NB4 (cell line): ENCODE results near the gene JTB.
A peak's percentile ranks its signal among the peaks of the same experiment; 100 is the strongest.

Source experiments
- DNase-seq: peaks from one replicate; pipeline ENCODE4 v3.0.0; 2010; ENCODE audit warnings: low read depth
- H3K4me3 ChIP-seq: one replicate; pipeline ENCODE4 v1.5.1; 2011; ENCODE audit warnings: mild to moderate bottlenecking, low read depth, low read length, moderate library complexity
- MYC ChIP-seq: IDR thresholded peaks from 2 replicates; pipeline ENCODE4 v1.6.1; 2011; ENCODE audit warnings: low read depth, low read length
- POLR2A ChIP-seq: IDR thresholded peaks from 2 replicates; pipeline ENCODE4 v1.6.1; 2011; ENCODE audit warnings: mild to moderate bottlenecking; ENCODE audit not compliant: insufficient read length; ENCODE audit errors: extremely low read depth
- TF ChIP-seq, protein P1 (sequence below): IDR thresholded peaks from 2 replicates; pipeline ENCODE4 v1.6.1; 2011; ENCODE audit warnings: low read depth, low read length
- TF ChIP-seq, protein P2 (sequence below): IDR thresholded peaks from one replicate; pipeline ENCODE4 v1.5.1; 2012; ENCODE audit warnings: low read depth, low read length

JTB gene

DNA sequence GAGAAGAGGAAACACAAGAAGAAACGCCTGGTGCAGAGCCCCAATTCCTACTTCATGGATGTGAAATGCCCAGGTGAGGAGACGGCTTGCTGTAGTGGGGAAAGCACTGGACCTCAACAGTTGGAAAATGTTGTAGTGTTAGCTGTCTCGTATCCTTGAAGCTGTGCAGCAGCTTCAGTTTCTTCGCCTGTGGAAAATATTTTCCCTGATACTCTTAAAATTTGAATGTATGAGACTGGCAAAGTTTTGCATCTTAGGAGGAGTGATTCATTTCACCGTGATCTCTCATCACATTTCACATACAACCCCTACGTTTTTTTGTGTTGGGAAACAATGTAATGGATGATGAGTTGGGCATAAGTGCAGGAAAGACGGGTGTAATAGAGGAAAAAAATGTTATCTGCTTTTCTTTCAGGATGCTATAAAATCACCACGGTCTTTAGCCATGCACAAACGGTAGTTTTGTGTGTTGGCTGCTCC, 13.7 kb upstream of the JTB start:
- H3K4me3 ChIP-seq: peak overlapping the region; percentile 97
- DNase-seq: no peak
- TF ChIP-seq, protein P1, sequence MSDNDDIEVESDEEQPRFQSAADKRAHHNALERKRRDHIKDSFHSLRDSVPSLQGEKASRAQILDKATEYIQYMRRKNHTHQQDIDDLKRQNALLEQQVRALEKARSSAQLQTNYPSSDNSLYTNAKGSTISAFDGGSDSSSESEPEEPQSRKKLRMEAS: no peak
- no peak for TF ChIP-seq MYC
- no peak for TF ChIP-seq POLR2A
- TF ChIP-seq, protein P2, sequence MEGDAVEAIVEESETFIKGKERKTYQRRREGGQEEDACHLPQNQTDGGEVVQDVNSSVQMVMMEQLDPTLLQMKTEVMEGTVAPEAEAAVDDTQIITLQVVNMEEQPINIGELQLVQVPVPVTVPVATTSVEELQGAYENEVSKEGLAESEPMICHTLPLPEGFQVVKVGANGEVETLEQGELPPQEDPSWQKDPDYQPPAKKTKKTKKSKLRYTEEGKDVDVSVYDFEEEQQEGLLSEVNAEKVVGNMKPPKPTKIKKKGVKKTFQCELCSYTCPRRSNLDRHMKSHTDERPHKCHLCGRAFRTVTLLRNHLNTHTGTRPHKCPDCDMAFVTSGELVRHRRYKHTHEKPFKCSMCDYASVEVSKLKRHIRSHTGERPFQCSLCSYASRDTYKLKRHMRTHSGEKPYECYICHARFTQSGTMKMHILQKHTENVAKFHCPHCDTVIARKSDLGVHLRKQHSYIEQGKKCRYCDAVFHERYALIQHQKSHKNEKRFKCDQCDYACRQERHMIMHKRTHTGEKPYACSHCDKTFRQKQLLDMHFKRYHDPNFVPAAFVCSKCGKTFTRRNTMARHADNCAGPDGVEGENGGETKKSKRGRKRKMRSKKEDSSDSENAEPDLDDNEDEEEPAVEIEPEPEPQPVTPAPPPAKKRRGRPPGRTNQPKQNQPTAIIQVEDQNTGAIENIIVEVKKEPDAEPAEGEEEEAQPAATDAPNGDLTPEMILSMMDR: no peak

- TF ChIP-seq MYC (peak; percentile 92), POLR2A (peak; percentile 100)
- TF ChIP-seq, protein P2: no peak
- TF ChIP-seq, protein P1: peak; percentile 53; the same call in 1 of the 2 replicates
- peak; percentile 97 for DNase-seq
- peak within 1 kb of the TSS; percentile 97 for H3K4me3 ChIP-seq
Measured at GRCh38 chr1:153990468-153991150, 13.1 kb upstream of the JTB start, which contains the start of gene RPS27. Gene RPS27 (plus strand): TSS chr1:153990762. CDS start chr1:153990797, 35 bp downstream.

DNA sequence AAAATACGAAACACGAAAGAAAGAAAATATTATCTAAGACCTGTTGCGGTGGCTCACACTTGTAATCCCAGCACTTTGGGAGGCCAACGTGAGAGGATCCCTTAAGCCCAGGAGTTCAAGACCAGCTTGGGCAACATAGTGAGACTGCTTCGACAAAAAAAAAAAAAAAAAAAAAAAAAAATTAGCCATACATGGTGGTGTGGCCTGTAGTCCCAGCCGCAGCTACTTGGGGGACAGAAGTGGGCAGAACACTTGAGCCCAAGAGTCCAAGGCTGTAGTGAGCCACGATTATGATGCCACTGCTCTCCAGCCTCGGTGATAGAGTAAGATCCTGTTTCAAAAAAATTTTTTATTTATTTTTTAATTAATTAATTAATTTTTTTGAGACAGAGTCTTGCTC, 10.1 kb upstream of the JTB start:
- DNase-seq: no peak
- no peak overlapping the region for H3K4me3 ChIP-seq
- TF ChIP-seq POLR2A (no peak), MYC (no peak)
- TF ChIP-seq, protein P2: no peak
- TF ChIP-seq, protein P1: no peak

- H3K4me3 ChIP-seq: peak within 1 kb of the TSS; percentile 69
- no peak for TF ChIP-seq MYC
- TF ChIP-seq, protein P1: no peak
- TF ChIP-seq POLR2A: no peak
- TF ChIP-seq, protein P2: no peak
- DNase-seq: peak; percentile 68
Measured at GRCh38 chr1:153985941-153986761, 8.7 kb upstream of the JTB start, which contains the start of gene RAB13. Gene RAB13 (minus strand): TSS chr1:153986339. CDS start chr1:153986236, 103 bp downstream.

DNA sequence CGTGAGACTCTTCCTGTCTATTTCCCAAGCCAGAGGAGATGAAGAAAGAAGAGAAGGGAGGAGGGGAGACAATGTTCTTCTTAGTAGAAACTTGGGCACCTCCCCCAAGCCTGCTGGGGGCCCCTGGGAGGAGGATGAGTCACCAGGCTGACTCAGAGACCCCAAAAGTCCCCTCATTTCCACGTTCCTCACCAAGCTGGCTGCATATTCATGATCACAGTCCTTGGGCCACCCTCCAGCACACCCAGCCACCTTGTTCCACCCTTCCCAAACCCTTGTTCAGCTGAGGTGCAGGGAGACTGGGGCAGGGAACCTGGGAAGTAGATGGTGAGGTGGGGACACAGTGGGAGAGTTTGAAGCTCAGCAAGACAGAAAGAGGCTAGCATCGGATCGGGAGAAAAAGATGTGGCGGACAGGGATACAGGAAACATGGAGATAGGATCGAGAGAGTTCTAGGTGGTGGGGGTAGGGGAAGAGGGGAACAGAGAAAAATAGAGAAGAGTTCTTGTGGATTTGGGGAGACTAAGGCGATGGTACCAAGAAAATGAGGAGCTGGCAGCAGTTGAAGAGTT, 8.0 kb upstream of the JTB start:
- peak overlapping the region; percentile 69 for H3K4me3 ChIP-seq
- TF ChIP-seq POLR2A: no peak
- TF ChIP-seq, protein P1: no peak
- no peak for TF ChIP-seq MYC
- TF ChIP-seq, protein P2: no peak
- DNase-seq: peak; percentile 90
